ENCODE data around the gene ATXN2.
"Not testable (repeated sequence)": the region's sequence is repeated elsewhere in the genome, so short reads cannot be mapped to it uniquely, and the experiment has no call there.

ATXN2 gene

DNA sequence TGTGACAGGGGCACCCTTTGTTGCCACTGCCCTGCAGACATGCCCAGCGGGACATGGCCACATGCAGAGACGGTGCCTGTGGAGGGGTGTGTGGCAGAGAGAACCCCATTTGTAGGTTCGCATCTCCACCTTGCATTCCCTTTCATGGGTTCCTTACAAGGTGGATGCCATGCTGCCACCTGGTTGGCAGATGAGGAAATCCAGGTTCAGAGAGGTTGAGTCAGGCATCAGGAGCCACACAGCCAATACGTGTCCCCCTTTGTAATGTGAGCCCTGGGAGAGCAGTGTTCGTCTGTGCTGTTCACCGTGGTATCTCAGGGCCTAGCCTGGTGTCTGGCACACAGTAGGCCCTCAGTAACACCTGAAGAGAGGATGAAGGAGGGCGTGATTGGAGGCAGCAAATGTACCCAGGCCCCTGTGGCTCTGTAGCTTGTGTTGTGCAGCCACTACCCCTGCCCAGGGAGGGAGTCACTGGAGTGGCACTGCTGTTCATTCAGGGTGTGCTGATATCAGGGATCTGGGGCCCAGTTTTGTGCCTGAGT lies 184.3 kb downstream of the ATXN2 start:
- DNase-seq (ENCODE audit: low spot score): no peak

- no peak for DNase-seq (ENCODE audit: low spot score)
These were observed 185.6 kb downstream of the ATXN2 start for GRCh38 chr12:111413442-111414086.

GRCh38 chr12:111412830-111413441 lies 186.2 kb downstream of the ATXN2 start:
- DNase-seq (ENCODE audit: low spot score): no peak

- DNase-seq (ENCODE audit: low spot score): no peak
These were observed 186.9 kb downstream of the ATXN2 start for GRCh38 chr12:111412007-111412829.

DNA sequence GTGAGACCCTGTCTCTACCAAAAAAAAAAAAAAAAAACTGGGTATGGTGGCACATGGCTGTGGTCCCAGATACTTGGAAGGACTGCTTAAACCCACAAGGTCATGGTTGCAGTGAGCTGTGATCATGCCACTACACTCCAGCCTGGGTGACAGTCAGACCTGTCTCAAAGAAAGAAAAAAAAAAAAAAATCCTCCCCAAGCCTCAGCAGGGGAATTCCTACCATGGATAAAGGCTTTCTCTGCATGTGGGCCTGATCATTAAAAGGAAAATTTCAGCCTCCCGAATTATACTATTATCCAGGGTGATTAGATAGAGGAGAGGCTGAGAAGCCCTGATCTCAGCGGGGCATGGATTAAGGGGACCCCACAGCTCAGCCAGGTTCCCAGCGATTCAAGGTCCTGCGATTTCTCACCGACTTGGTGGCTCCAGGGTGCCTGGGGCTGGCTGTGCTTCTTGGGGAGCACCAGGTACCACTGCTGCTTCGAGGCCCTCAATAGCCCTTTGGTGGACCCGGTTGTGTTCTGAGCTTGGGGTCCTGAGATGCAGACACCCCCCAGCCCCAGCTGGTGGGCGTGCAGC lies 187.8 kb downstream of the ATXN2 start:
- no peak for DNase-seq (ENCODE audit: low spot score)

DNA sequence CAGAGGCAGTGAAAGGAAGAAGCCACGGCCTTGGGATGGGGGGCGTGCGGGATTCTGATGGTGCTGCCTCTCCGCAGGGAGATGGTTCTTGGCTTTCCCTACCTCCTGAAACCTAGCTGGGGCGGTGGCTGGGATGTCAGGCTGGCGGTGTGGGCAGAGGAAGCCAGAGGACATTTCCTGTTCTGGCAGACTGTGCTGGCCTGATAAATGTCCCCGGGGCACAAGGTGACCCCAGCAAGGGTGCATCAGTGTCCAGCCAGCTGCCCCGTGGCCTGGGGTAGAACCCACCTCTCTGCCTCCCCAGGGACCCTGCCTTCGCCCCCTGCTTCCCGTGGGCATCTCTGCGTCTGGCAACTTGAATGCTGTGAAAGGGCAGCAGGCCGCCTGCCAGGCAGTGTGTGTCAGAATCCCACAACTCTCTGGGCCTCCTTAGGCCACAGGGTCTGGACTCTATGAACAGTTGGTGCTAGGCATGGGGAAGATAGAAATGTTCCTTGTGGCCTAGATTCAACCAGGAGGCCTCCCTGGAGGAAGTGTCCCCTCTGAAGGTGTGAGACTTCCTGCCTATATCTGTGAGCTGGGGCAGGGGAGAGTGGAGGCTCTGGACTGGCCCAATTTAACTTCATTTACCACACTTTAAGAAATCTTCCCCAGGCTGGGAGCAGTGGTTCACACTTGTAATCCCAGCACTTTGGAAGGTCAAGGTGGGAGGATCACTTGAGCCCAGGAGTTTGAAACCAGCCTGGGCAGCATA lies 188.5 kb downstream of the ATXN2 start:
- DNase-seq (ENCODE audit: low spot score): no peak

GRCh38 chr12:111409780-111410430 lies 189.2 kb downstream of the ATXN2 start:
- no peak for DNase-seq (ENCODE audit: low spot score)

GRCh38 chr12:111409403-111409779 lies 189.7 kb downstream of the ATXN2 start:
- DNase-seq (ENCODE audit: low spot score): no peak

DNA sequence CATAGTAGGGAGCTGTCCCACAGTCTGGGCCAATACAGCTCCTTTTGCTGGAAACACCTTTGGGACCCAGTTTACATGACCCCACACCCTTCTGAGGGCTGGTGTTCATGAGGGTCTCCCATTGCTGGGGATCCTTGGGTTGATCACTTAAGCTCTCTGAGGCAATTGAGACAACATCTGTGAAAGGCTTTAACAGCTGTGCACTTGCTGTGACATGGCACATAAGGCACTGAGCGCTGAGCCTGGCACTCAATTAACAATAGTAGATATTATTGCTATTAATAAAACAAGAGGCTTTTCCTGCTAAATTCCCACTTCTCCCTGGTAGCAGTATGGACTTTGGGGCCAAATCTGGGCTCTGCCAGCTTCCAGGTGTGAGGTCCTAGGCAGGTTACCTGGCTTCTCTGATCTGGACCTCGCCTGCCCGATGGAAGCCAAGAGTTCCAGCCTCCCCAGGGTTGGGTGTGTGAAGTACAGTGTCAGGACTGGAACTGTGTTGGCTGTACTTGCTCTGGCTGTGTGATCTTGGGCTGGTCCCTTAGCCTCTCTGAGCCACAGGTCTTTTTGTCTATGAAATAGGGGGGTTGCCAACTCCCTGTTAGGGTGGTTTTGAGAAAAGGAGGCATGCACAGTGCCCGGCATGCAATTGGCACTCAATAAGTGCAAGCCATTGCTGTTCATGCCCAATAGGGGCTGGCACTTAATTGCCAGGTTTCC lies 190.3 kb downstream of the ATXN2 start:
- DNase-seq (ENCODE audit: low spot score): no peak

- no peak for DNase-seq (ENCODE audit: low spot score)
These were observed 191.0 kb downstream of the ATXN2 start for GRCh38 chr12:111408116-111408440.

DNA sequence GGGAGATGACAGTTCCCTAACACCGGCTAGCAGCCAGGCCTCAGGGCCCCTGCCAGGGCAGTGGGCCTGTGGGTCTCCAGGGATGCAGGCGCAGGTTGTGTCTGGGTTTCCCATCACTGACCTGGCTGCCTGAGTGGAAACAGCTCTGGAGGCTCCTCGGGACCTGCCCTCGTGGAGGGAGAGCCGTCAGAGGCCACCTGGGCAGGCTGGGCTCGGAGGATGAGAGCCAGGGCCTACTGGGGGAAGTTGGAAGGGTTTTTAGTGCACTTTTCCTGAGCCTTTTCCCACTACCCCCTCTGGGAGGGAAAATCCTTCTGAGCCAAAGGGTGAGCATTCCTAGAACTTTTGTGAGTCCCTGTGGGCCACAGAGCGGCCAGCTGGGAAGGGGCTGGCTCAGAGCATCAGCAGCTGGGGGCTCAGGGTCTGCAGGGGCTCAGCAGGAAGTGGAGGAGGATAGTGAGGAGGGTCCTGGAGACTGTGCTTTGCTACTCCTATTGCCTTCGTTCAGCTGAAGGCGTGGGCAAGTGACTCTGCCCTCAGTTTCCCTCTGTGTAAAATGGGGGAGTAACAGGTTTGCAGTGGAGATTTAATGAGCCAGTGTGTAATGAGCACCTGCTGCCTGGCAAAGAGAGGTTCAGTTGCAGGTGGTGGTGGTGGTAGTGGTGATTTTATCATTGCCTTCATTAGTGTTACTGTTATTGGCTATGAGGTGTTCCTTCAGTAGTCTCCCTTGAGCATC lies 191.6 kb downstream of the ATXN2 start:
- no peak for DNase-seq (ENCODE audit: low spot score)

DNA sequence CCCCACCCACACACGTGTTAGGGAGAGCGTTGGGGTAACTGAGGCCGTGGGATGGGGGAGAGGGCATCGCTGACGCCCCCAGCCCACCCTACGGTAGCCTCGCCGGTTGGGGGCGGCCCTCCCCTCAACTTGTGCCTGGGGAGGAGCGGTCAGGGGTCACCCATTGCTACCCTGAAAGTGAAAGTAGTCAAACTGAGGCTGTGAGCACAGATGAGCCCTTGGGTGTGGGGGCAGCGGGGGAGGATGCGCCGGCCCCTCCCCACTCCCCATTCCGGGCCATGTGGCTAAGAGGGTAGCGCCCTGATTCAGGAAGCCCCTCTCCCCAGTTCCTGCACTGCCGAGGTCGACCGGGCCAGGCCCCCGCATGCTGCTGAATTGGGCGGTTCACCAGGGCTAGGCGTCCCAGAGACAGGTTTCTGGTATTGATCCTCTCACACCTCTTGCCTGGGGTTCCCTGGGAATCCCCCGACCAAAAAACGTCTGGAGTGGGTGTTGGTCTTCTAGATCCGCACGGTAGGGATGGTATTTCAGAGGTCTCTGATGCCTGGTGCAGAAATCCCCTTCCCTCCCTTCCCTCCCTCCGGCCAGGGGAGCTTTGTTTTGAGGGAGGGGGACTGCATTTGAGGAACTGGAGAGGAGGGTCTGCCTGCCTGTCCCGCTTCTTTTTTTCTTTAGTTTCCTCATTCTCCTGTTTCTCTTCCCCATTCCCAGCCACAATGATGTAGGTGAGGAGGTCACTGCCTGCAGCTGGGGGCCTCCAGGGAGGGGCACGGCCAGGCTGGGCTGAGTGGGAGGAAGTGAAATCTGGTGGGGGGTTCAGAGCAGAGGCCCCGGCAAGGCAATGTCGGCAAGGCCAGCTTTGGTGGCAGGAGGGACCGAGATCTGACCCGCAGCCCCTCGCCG lies 192.4 kb downstream of the ATXN2 start:
- no peak for DNase-seq (ENCODE audit: low spot score)

DNA sequence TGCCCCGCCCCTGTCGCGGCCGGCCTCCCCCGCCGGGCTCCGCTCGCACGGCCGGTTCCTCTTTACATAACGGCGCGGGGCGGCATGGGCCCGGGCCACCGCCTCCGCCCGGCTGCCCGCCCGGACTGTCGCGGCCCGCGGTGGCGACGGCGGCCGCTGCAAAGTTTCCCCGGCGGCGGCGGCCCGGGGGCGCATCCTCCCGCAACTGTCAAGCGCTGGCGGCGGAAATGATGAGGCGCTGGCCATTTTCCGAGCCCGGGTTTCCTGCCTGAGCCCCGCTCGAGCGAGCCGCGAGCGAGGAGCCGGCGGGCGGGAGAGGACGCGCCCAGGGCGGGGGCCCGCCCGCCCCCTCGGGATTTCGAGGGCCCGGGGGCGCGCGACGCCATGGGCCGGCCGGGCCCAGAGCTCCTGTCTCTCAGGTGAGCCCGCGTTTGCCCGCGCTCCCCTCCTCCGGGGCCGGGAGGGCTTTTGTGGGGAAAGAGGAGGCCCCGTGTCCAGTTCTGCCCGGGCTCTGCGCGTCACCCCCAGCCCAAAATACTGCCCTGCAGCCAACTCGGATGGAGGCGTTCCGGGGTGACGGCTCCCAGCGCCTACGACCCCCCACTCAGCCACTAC lies 193.1 kb downstream of the ATXN2 start, which contains the start of gene SH2B3:
Gene SH2B3 (plus strand): TSS at position 65 of the 615 bp plus-strand sequence. CDS start 12,223 bp downstream, outside the sequence.
- peak; percentile 72 for DNase-seq (ENCODE audit: low spot score)

DNA sequence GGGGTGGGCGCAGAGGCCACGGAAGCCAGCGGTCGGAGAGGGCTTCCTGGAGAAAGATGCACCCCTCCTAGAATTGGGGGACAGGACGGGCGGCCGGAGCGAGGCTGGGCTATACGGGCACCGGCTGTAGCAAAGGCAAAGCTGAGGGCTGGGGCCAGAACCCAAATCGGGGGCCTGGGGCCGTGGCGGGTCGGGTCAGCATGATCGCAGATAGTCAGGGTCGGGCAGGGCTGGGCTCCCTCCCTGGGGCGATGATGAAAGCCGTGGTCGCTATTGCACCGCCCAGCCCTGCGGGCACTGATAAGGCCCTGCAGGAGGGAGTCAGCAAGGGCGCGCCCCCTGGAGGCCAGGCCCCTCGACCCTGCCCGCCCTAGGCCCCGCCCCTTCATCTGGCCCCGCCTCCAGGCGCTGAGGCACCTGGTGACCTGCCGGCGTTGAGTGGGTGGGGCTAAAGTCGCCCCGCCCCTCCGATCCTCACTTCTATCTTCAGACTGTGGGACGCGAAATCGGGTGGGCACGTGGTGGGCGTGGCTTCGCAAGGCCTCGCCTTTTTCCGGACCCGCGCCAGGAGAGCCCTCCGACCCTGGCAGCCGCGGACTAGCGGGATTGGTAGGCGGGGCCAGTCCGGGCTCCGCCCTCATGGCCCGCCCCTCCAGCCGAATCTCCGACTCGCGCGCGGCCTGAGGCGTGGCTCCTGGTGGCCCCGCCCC lies 193.8 kb downstream of the ATXN2 start:
- peak; percentile 97 for DNase-seq (ENCODE audit: low spot score)

DNA sequence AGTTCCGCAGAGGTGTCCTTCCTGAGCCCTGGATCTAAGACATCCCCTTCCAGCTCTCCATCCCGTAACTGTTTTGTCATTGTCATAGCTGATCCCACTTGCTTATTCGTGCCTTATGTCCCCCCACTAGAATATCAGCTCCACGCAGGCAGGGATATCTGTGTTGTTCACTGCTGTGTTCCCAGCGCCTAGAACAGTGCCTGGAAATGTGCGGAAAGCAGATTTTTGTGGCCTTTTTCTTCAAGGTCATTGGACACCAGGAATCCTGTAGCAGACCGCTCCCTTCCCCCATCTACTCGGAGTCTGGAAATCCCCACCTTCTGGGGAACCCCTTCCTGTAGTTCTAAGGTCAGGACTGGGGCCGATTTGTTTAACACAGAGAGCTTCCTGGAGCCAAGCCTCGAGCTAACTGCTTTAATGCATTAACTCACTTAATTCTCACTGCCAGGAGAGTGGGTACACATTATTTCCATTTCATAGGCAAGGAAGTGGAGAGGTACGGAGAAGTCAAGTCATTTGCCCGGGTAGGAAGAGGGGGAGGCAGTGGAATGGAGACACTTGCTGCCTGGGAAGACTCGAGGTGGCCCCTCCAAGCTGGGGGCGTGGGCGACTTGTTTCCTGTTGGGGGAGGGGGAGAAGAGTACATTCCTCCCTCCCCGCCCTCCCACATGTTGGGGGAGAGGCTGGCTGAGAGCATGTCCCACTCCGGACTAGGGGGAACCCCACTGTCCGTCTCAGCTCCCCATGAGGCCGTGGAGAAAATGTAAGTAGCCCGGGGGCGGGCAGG lies 194.6 kb downstream of the ATXN2 start:
- DNase-seq (ENCODE audit: low spot score): peak; percentile 69

DNA sequence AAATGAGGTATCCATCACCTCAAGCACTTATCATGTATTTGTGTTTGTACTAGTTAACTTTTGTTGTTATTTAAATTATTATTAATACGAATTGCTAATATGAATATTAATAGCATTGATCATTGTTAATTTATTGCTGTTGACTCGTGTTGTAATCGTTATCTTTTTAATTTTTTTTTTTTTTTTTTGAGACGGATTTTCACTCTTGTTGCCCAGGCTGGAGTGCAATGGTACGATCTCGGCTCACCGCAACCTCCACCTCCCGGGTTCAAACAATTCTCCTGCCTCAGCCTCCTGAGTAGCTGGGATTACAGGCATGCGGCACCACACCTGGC lies 196.7 kb downstream of the ATXN2 start:
- DNase-seq (ENCODE audit: low spot score): not testable (repeated sequence)

Data from activated CD4-positive, alpha-beta T cell treated with anti-CD3 and anti-CD28 coated beads, Interleukin-2, Interleukin-4, amounts not matched to agents 100 ng/mL and 50 ng/mL, durations not matched to agents 16 hours and 8 hours (primary cell).